ENCODE results near the gene CDC42EP4. TPM values are rescaled to one million over a fixed set of nuclear protein-coding genes. Genes with fewer than 3 reads are reported as not detected.

Gene CDC42EP4
- total RNA-seq, 1 donor from 2014 or later = 104 TPM

DNA sequence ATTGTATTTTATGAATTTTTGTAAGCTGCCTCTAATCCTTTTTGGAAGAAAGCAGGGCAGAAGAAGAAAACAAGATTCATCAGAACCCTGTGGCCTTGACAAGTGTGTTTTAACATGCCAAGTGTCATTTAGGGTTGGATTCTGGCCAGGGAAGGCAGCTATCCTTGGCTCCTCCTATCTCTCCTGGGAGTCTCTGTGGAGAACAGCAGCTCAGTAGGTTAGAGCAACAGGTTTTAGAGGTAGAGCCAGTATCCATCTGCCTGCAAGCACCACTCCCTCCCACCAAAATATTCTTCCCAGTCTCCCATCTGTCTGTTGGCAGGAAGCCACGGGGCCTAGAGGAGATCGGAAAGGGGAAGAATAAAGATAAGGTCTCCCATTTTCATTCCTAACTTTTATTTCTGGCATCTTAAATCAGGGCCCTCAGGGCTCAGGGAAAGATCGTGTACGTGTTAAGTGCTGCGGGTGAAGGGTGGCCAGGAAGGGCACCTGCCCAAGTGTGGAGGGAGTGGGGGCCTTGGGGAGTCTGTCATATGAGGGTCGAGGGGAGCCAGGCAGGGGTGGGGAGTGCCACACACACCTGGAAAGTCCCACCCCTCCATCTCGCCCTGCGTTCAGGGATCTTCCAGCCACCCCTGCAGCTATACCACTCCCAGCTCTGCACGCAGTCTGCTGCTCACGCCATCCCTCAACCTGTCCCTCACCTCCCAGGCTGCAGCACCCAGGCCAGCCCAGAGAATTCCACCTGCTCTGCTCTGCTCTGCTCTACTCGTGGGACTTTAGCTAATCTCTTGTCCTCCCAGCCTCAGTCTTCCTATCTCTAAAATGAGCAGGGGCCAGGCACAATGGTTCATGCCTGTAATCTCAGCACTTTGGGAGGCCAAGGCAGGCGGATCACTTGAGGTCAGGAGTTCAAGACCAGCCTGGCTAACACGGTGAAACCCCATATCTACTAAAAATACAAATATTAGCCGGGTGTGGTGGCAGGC is 33.0 kb downstream of the CDC42EP4 start:
- intact Hi-C loops (cut with DNase I) = no loop called here
- Histone ChIP-seq H3K36me3 (no peaks in the 10 kb centered on the region), H3K27ac (peak overlapping the region; percentile 62 to 65), H3K4me1 (peaks cover 0 to 21% of the 10 kb centered on the region in 2 donors), H3K27me3 (no peaks in the 10 kb centered on the region), H3K9me3 (no peaks in the 10 kb centered on the region), H3K4me3 (peak overlapping the region; percentile 10 to 11)
- TF ChIP-seq, protein P1, sequence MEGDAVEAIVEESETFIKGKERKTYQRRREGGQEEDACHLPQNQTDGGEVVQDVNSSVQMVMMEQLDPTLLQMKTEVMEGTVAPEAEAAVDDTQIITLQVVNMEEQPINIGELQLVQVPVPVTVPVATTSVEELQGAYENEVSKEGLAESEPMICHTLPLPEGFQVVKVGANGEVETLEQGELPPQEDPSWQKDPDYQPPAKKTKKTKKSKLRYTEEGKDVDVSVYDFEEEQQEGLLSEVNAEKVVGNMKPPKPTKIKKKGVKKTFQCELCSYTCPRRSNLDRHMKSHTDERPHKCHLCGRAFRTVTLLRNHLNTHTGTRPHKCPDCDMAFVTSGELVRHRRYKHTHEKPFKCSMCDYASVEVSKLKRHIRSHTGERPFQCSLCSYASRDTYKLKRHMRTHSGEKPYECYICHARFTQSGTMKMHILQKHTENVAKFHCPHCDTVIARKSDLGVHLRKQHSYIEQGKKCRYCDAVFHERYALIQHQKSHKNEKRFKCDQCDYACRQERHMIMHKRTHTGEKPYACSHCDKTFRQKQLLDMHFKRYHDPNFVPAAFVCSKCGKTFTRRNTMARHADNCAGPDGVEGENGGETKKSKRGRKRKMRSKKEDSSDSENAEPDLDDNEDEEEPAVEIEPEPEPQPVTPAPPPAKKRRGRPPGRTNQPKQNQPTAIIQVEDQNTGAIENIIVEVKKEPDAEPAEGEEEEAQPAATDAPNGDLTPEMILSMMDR (IDR thresholded peaks at IDR 0.05) = no peak
- DNase-seq (ENCODE audit: low spot score in 2 of 2) = no peak

GRCh38 chr17:73278049-73278464 is 33.7 kb downstream of the CDC42EP4 start:
- TF ChIP-seq, protein P1 (IDR thresholded peaks at IDR 0.05) = no peak
- H3K4me3 ChIP-seq = peak overlapping the region; percentile 10 to 11
- H3K36me3 ChIP-seq = no peaks in the 10 kb centered on the region
- H3K9me3 ChIP-seq = no peaks in the 10 kb centered on the region
- intact Hi-C loops (cut with DNase I) = no loop called here
- H3K4me1 ChIP-seq = peaks cover 0 to 18% of the 10 kb centered on the region in 2 donors
- no peak for DNase-seq (ENCODE audit: low spot score in 2 of 2)
- no peaks in the 10 kb centered on the region for H3K27me3 ChIP-seq
- H3K27ac ChIP-seq = peak overlapping the region; percentile 62 to 65

DNA sequence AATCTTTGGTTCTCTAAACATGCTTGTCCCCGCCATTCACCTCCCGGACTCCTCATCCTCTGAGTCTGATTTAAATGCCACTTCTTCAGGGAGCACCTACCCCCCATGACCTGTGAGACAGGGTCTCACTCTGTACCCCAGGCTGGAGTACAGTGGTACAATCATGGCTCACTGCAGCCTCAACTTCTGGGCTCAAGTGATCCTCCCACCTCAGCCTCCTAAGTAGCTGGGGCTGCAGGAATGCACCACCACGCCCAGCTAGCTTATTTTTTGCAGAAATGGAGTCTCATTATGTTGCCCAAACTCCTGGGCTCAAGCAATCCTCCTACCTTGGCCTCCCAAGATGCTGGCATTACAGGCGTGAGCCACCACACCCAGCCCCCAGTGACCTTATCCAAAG is 37.3 kb downstream of the CDC42EP4 start:
- intact Hi-C loops (cut with DNase I) = no loop called here
- peaks cover 0 to 15% of the 10 kb centered on the region in 2 donors for H3K4me1 ChIP-seq
- H3K4me3 ChIP-seq = no peak overlapping the region
- H3K27ac ChIP-seq = no peak overlapping the region
- H3K9me3 ChIP-seq = no peaks in the 10 kb centered on the region
- no peaks in the 10 kb centered on the region for H3K27me3 ChIP-seq
- no peaks in the 10 kb centered on the region for H3K36me3 ChIP-seq
- no peak for DNase-seq (ENCODE audit: low spot score in 2 of 2)
- TF ChIP-seq, protein P1 (IDR thresholded peaks at IDR 0.05) = no peak

GRCh38 chr17:73272906-73273218 is 38.9 kb downstream of the CDC42EP4 start:
- H3K27me3 ChIP-seq = no peaks in the 10 kb centered on the region
- TF ChIP-seq, protein P1 (IDR thresholded peaks at IDR 0.05) = no peak
- peaks cover 0 to 2% of the 10 kb centered on the region in 2 donors for H3K4me1 ChIP-seq
- no peaks in the 10 kb centered on the region for H3K36me3 ChIP-seq
- no peak overlapping the region for H3K27ac ChIP-seq
- no peak for DNase-seq (ENCODE audit: low spot score in 2 of 2)
- no peak overlapping the region for H3K4me3 ChIP-seq
- intact Hi-C loops (cut with DNase I) = no loop called here
- no peaks in the 10 kb centered on the region for H3K9me3 ChIP-seq

GRCh38 chr17:73271072-73271471 is 40.7 kb downstream of the CDC42EP4 start:
- no peak for DNase-seq (ENCODE audit: low spot score in 2 of 2)
- H3K4me3 ChIP-seq = no peak overlapping the region
- TF ChIP-seq, protein P1 (IDR thresholded peaks at IDR 0.05) = no peak
- H3K36me3 ChIP-seq = no peaks in the 10 kb centered on the region
- H3K27me3 ChIP-seq = no peaks in the 10 kb centered on the region
- no peaks in the 10 kb centered on the region for H3K9me3 ChIP-seq
- intact Hi-C loops (cut with DNase I) = no loop called here
- no peak overlapping the region for H3K27ac ChIP-seq
- H3K4me1 ChIP-seq = no peaks in the 10 kb centered on the region

Measured in ascending aorta (tissue), 2 donors.